HG02970 (cell line): ENCODE results near the gene OTX1.
A peak's percentile ranks its signal among the peaks of the same experiment; 100 is the strongest.
"Not testable (repeated sequence)": the region's sequence is repeated elsewhere in the genome, so short reads cannot be mapped to it uniquely, and the experiment has no call there.

Source experiments
- ATAC-seq: cut with Tn5 transposase; IDR thresholded peaks from one replicate; pipeline ENCODE4 v1.9.1; 2021; ENCODE audit warnings: mild to moderate bottlenecking, moderate library complexity, moderate number of reproducible peaks; ENCODE audit not compliant: unreplicated experiment, low FRiP score

OTX1 gene

DNA sequence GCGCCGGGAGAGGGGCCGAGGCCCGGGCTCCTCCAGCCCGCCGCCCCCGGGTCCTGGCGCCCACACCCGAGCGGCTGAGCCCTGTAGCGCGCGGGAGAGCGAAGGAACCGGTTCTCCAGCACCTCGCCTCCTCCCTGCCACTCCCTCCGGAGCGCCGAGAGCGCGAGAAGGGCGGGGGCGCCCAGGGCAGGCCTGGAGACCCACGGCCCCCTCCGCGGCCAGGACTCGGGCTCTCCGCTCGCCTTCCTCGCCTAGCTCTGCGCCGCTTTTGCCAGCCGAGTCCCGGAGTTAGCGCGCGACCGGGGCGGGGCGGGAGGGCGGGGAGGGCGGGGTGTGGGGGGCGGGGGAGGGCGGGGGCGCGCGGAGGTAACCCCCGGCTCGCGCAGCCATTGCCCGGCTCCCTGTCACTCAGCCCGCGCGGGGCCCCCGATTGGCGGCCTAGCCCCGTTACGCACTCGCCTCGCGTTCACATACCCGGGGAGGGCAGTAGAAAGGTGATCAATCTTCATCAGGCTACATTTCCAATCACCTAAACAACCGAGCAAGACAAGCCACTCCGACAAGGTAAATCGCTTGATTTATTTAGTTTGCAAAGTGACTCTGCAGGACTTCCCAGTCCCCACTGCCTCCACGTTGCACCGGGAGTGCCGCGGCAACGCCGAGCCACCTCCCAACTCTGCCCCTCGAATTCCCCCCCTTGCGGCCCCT, at the start of gene OTX1:
Gene OTX1, plus strand, starts transcription at position 497 of the 708 bp plus-strand sequence. CDS start 2,161 bp downstream, outside the sequence.
- peak; percentile 52 for ATAC-seq

DNA sequence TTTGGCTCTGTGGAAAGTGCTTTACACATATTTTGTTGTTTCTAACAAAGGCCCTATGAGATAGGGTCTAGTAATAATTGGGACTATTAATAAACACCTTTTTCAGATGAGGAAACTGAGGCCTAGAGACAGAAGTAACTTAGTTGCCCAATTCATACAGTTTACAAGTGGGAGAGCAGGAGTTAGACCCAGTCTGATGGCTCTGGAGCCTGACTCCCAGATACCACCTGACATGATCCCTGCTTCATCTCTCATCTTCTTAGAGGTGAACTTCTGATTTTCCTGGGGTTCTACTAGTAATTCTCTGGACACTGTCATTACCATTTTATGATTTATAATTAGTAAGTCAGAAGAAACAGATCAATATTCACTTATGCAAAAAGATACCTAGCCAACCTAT, 49.1 kb upstream of the OTX1 start:
- no peak for ATAC-seq

DNA sequence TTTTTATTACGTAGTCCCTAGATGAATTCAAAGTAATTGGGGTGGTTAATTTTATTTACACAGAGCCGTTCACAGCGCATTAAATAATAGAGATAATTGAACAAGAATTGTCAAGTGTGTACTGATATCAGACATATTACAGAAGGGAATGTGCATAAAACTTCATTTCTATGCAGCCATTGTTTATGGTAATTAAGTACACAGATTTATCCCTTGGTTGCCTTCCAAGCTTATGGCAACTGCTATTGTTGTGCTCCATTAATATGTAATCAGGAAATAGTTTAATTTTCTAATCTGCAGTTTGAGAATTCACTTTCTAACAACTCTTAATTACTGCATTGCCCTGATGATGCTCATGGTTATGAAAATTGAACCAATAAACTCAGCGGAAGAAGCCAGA, 47.3 kb upstream of the OTX1 start:
- no peak for ATAC-seq

DNA sequence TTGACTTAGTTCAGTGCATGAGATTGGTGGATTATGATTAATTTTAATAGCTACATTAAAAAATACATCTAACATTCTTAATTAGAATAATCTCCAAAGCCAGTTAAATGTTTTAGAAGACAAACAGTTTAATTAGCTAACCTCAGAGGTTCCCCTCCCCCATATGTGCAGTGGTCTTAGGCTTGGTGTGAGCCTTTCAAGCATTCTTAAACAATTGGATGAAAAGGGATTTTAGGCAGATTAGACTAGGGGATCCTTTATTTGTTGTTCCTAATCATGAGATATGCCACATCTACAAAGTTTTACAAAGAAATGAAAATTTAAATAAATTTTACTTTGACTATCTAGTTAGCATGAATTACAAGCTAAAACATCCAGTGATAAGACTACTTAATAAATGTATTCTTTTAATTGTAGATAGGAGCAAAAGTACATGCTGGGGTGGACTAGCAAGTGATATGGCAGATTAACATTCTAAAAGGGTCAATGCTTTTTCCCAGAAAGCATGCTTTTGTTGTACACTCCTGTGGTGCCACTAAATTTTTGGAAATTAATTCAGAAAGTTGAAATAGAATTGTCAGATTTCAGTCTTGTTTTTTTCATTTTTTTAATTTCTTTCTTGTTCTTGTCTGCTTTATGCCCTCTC, 42.7 kb upstream of the OTX1 start:
- no peak for ATAC-seq

DNA sequence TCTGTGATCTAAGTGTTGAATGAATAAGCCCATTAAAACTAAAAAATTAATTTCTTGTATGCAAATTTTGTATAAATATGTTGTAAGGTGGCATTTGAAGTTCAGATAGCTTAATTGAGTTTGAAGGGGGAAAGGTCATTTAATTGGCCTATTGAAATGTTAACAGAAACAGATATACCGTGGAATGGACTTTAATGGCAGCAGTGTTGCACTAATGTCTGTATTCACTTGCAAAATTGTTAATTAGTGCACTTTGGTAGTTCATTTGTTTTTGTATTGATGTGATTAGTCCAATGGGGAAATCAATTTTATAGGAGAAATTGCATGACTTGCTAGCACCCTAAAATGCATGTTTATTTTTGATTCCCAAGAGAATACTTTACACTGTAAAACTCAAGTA, 41.8 kb upstream of the OTX1 start:
- no peak for ATAC-seq

DNA sequence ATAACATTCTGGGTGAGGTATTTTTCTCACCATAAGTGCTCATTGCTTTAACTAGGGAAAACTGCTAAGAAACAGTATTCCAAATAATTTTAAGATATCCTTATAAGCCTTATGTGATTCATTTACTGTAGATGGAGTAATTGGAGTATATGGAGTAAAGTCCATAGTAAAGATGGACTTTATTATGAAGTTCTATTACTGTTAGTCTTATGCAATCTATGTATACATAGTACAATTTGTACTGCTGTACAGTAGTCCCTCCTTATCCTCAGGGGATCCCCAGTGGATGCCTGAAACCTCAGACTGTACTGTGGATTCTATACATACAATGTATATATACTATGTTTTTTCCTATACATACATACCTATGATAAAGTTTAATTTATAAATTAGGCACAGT, 41.1 kb upstream of the OTX1 start:
- ATAC-seq = no peak

DNA sequence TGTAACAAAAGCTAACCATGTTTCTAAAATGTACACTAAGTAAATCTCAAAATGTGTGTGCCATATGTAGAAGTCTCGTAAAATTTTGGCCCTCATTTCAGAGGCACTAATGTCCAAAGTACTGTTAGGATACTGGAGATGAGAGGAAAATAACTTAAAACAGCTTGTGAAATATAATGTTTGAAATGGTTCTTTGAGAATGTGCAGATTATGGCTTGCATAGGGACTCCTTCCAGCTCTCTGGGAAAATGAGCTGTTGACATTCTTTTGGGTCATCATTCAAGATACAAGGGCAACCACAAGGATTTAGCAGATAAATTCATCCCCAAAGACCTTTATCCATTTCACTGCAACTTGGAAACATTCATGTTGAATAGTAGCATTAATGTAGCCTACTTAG, 38.1 kb upstream of the OTX1 start:
- ATAC-seq = no peak

DNA sequence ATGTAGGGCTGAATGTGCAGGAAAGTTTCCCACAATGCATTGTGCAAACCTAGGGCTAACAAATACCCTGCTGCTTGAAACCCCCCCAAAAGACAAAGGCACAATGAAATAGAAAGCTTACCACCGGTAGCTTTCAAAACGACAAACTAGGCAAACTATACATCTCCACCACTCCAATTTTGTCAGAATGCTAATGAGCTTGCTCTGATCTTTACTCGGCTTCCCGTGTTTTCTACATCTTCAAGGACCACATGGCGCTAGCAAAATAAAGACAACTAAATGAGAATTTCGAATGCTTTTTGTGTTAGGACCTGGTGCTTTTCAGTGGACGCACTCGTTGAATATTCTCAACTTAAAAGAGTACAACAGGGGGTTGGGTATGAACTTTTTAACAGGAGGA, 37.2 kb upstream of the OTX1 start:
- ATAC-seq = no peak

DNA sequence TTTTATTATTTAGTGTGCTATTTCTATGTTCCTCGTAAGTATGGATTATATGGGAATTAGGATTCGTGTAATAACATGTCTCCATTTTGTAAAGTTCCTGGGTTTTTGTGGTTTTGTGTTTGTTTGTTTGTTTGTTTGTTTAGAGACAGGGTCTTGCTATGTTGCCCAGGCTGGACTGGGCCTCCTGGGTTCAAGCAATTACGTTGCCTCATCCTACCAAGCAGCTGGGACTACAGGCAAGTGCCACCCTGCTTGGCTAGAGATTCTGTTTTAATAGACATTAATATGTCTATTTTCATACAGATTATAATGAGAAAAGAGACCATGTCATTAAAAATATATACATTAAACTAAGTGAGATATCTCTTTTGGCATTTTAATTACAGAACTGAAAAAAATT, 35.2 kb upstream of the OTX1 start:
- ATAC-seq = no peak

DNA sequence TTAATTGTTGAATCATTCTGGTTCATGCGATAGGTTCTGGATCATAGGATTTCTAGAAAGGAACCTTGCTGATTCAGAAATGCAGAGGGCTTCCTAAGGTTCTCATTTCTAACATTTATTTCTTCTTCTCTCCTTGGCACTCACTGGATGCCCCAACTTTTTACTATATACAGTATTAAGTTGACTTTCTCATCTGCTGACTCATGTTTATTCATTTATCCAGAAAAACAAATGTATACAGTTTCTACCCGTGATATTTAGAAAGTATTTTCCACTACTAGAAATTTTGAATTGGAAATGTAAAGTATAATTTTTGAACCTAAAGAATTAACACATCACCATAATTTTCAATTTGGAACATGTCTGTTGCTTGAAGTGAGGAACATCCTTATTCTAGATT, 32.2 kb upstream of the OTX1 start:
- ATAC-seq = no peak

DNA sequence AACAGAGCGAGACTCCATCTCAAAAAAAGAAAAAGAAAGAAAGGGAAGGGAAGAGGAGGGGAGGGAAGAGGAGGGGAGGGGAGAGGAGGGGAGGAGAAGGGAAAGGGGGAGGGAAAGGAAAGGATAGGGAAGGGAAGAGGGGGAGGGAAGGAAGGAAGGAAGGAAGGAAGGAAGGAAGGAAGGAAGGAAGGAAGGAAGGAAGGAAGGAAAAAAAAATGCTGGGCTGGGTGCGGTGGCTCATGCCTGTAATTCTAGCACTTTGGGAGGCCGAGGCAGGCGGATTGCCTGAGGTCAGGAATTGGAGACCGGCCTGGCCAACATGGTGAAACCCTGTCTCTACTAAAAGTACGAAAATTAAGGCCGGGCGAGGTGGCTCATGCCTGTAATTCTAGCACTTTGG, 30.9 kb upstream of the OTX1 start:
- not testable (repeated sequence) for ATAC-seq

DNA sequence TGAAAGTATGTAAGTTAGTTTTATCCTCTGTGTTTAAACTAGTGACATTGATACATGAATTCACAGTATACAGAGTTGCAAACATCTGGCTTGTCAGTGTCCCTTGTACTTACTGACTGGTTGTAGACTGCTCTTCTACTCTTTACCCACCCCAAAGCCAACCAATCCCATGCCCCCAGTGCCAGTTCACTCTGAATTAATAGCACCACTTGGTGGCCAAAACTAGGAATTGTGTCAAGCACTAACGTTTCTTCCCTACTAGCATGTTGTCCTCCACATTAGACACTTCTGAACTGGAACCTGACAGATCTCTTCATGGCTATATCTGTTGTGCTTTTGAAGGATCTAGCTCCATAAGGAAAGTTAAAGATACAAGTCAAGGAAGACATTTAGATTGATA, 27.2 kb upstream of the OTX1 start:
- no peak for ATAC-seq

DNA sequence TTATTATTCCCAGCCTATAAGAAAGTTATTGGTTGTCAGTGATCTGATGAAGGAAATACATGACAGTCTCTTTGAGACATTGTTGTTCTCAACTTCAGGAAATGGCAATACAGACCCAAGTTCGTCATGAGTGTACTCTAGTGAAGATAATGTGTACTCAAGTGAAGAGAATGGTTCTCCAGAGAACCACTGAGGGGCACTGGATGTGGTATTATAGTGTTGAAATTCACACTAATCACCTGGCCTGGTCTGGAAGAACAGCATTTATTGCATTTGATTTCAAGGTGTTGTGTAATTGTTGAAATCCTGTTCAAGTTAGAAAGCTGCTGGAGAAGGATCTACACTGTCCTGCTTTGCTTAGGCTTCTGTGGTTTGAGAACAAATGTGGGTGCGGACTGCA, 23.4 kb upstream of the OTX1 start:
- no peak for ATAC-seq

DNA sequence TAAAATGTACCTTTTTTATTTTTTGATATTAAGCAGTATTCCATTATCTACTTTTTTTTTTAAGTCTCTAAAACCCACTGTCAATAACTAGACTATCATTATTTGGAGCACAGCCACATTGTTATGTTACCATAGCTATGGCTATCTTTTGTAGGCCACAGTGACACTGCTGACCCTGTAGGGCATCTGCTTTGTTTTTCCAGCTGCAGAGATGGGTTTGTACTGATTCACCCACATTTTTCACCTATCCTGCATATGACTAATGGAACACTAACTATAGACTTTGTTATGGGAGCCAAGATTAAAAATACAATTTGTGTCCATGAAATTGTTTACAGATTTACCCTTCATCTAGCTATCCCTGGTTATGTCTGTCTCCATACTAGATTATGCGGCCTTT, 21.6 kb upstream of the OTX1 start:
- no peak for ATAC-seq

DNA sequence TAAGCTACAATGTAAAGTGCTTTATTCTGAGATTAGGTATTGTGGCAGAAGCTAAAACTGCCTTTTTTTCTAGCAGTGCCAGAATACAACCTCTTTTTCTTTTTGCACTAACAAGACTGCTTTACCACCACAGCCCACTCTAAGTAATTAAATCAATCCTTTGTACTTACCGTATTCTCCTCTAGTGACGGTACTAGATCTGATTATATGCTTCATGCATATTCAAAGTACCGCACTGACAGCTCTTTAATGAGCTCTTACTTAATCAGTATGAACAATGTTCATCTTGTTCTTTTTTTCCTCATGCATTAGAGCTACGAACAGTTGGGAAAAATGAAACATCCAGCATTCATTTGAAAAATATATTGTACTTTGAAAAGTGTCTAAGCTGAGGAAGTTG, 16.1 kb upstream of the OTX1 start:
- no peak for ATAC-seq

DNA sequence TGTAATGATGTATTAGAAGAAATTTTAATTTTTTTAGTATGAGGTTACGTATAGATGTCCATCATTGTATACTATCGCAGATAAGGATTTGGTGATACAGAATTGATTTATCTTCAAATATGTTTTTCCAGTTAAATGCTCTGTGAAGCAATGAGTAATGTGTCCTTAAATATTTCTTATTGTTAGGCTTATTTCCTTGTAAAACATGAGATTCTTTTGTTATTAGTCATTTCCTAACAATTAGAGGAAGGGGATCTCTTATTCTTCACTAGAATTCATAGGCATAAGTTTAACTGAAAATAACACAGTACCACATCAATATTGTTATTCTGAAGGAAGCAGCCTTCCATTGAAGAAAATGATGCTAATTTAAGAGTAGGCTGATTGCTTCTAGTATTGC, 15.5 kb upstream of the OTX1 start:
- no peak for ATAC-seq

DNA sequence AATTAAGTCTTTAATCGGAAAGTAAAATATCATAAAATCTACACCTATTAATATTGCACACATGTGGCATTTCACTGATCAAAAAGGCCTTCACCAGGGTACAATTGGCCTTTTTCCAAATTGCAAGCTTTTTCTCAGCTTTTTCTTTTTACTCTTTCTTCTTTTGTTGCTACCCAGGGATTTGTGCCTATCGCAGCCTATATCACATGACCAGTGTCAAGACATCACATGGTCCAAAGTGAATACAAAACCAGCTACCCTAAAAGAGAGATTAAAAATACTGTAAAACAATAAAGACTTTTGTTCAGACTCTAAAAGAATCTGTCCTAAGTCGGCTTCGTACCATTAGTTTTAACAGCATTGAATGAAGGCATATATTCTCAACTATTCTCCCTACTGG, 15.0 kb upstream of the OTX1 start:
- ATAC-seq = no peak

DNA sequence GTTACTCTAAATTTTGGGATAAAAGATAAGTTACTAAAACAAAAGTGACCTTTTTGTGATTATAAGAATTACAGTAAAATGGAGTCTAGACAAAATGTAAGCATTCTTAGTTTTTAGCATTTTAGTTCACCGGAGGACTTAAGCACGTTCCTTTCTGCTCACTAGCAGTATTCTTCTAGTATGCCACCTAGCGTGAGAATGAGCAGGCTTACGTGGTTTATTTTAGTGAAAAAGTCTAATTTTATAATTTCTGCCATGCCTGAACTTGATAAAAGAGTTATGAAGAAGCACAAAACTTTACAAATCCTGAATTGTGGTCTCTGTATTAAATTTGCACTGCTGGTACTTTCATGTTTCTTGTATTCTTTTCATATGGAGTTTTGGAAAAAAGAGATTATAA, 12.6 kb upstream of the OTX1 start:
- ATAC-seq = no peak

DNA sequence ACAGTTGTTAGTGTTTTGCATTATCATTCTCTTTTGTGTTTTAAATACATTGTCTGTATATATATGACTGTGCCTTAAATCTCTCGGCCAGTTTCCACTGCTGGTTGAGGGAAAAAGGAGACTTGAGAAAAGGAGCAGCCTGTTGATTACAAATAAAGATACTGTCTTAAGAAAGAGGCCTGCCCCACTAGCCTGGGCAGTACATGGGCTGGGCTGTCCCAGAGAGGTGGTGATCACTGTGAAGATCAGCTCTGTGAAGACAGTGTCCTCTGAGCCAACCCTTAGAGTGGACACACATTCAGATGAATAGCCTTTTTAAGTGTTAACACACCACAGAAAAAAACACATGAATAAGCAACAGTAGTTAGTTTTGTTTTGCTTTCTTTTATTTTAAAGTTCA, 10.0 kb upstream of the OTX1 start:
- ATAC-seq = no peak

DNA sequence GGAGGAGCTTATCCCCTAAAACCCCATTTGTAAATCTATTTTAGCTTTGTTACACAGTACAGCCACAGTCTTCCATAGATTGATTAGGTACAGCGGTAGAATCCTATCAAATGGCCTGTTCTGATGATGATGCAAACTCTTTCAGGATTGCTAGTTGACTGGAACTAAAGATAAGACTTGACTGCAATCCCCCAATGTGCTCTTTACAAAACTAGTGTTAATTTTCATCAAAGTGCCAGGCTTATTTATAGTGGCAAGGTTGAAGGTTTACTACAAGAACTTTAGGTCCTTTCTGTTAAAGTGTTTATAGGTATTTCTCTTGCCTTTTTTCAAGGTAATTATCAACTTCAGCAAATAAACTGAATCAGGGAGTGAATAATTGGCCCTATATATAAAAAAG, 9.0 kb upstream of the OTX1 start:
- ATAC-seq = no peak

DNA sequence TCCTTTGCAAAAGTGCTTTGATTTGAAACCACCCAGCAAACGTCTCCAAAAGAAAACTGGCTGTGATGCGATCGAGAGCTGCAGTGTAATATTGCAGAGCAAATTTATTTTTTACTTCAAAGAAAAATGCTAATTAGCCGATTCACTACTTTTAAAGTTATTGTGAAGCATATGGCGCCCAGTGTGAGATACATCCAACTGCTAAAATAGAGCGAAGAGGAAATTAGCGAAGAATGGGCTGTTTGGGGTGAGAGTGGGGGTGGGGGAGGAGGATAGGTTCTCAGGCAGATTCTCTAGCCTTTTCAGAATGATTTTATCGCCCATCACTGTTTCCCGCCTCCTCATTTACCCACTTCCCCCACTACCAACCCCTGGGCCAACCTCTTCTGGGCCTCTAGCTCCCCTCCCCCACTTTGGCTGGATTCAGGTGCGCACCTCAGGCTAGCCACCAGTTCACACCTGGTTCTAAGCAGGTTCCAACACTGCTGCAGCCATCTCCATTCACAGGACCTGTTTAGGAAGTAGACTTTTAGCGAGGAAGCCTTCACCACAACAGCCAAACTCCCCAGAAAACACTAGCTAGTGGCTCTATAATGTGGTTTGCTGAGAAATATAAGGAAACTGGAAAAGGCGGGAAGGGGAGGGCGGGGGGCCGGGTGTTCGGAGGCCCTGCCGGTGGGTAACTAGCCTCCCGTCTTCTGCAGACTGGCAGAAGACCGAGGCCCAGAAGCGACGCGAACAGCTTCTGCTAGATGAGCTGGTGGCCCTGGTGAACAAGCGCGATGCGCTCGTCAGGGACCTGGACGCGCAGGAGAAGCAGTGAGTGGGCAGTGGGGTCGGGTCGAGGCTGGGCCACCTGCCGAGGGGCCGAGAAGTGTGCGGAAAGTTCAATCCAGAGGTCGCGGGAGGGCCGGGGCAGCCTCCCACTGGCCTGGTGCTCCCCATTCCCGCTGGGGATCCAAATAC, 6.0 kb upstream of the OTX1 start:
- no peak for ATAC-seq
